Psoas muscle (tissue), 8 donors: ENCODE measurements around the gene RBM26. TPM values are rescaled to one million over a fixed set of nuclear protein-coding genes. Genes with fewer than 3 reads are reported as not detected.

Source experiments
- ATAC-seq, 4 donors: fragments of 200-7000 bp; cut with Tn5 transposase; one replicate each; pipeline ENCODE4 v1.9.1; 2020; ENCODE audit warnings: moderate library complexity in 3 of 4, mild to moderate bottlenecking in 2 of 4
- DNase-seq, 2 donors: peaks; one replicate each; pipeline ENCODE4 v3.0.0-alpha.2; 2020
- H3K27ac ChIP-seq: fragments of 200-600 bp; one replicate; pipeline ENCODE4 v1.8.0; 2022
- H3K27me3 ChIP-seq, 3 donors: fragments of 200-600 bp in 1 of 3; one replicate each; pipeline versions ENCODE4 v1.6.1 to v1.8.0; 2013 to 2022; ENCODE audit warnings: low read length in 2 of 3, mild to moderate bottlenecking in 2 of 3, moderate library complexity in 1 of 3; ENCODE audit not compliant: insufficient read depth in 3 of 3
- H3K36me3 ChIP-seq, 2 donors: fragments of 200-600 bp in 1 of 2; one replicate each; pipeline versions ENCODE4 v1.6.1 to v1.8.0; 2013 to 2022; ENCODE audit warnings: low read depth in 1 of 2, mild to moderate bottlenecking in 1 of 2, moderate library complexity in 1 of 2; ENCODE audit not compliant: insufficient read depth in 1 of 2
- H3K4me1 ChIP-seq: fragments of 200-600 bp; one replicate; pipeline ENCODE4 v1.8.0; 2022
- H3K4me3 ChIP-seq: fragments of 200-600 bp; one replicate; pipeline ENCODE4 v1.8.0; 2022; ENCODE audit warnings: mild to moderate bottlenecking
- H3K9me3 ChIP-seq: fragments of 200-600 bp; one replicate; pipeline ENCODE4 v1.8.0; 2022
- WGBS, 3 donors: extraction: QIAGEN DNeasy Blood & Tissue Kit; methylation state at CpG; one replicate each; pipeline versions ENCODE4 v1.1.6 to v1.1.7; 2013; 5-methylcytosine and 5-hydroxymethylcytosine counted together
- intact Hi-C, 2 donors: fragments of 100-400 bp; cut with DNase I; formaldehyde crosslinking; loops; one replicate each; pipeline versions ENCODE4 v1.11.0 to v1.14.2; 2022
- polyA plus RNA-seq, 3 donors: library from polyadenylated mRNA; stranded (reverse); fragments of 200-250 nt; gene quantifications; one replicate each; pipeline ENCODE4 v1.2.3, GENCODE V29; 2013
- total RNA-seq, 4 donors: library from RNA; stranded (reverse); fragmentation: NEBNext Ultra II Directional in 2 of 4; extraction: Animal tissue kit (Norgen Biotek cat#: 25700) in 2 of 4; gene quantifications; one replicate each; pipeline versions ENCODE4 v1.2.1 to v1.2.4, GENCODE V29; 2021 to 2023
- TF ChIP-seq, protein P1 (sequence below): fragments of 200-600 bp; IDR thresholded peaks from one replicate; pipeline ENCODE4 v1.8.0; 2022; ENCODE audit warnings: antibody characterized with exemption
- donor health status: healthy with polysubstance abuse.
- donor health status: DM: no; HTN: no; CAD: no; lungs with moderate emphysema.
- donor health status: Bipolar disorder and iron deficiency.
- donor health status: healthy.
- donor health status: DM: yes; HTN: yes; CAD: no.
- donor health status: DM: no; HTN: no; CAD: no.
- donor health status: DM: no; HTN: no; CAD: no.
- donor health status: DM: yes; HTN: yes; CAD: no.

RBM26 gene
- total and polyA plus RNA-seq, 7 donors = 9.6 to 36.5 (median 23.7) TPM

DNA sequence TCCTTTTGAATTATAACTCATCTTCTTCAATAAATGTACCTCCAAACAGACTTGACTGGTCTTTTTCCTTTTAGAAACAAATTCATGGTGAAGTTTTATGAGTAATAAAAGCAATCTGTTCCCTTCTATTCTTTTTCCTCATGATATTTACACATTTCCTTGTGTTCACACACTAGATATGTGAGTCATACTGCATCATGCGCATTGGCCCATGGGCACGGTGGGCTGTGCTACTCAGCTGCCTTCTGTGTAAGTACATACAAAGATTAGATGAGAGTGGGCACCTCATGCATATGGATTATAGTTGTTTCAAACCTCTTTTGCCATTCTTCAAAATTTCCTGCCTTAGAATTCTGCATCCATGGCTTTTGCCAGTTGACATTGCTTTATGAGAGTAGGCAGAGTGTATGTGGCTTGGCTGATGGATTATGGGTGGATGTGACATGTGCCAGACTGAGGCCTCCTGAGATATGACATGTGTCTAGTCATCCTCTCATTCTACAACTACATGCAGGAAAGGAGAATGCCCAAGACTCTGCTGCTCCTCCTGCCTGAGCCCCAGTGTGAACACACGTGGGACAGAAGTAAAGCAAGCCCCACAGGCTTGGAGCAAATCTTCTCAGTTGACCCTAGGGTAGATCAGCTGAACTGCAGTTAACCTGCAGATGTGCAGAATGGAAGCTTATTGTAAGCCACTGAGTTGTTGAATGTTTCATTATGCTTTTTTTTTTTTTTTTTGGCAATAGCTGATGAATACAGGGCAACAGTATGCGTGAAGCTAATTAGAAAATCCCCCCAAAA is 109.9 kb downstream of the RBM26 start:
- Histone ChIP-seq H3K27ac (no peak overlapping the region), H3K4me1 (no peaks in the 10 kb centered on the region), H3K4me3 (no peak overlapping the region), H3K36me3 (no peaks in the 10 kb centered on the region), H3K27me3 (no peaks in the 10 kb centered on the region), H3K9me3 (no peaks in the 10 kb centered on the region)
- ATAC-seq (no peak), DNase-seq (no peak)
- 60 to 71% (median 70%) methylated on average over 4 of the region's 4 CpGs for WGBS, 3 donors
- intact Hi-C loops = no loop called here
- TF ChIP-seq, protein P1, sequence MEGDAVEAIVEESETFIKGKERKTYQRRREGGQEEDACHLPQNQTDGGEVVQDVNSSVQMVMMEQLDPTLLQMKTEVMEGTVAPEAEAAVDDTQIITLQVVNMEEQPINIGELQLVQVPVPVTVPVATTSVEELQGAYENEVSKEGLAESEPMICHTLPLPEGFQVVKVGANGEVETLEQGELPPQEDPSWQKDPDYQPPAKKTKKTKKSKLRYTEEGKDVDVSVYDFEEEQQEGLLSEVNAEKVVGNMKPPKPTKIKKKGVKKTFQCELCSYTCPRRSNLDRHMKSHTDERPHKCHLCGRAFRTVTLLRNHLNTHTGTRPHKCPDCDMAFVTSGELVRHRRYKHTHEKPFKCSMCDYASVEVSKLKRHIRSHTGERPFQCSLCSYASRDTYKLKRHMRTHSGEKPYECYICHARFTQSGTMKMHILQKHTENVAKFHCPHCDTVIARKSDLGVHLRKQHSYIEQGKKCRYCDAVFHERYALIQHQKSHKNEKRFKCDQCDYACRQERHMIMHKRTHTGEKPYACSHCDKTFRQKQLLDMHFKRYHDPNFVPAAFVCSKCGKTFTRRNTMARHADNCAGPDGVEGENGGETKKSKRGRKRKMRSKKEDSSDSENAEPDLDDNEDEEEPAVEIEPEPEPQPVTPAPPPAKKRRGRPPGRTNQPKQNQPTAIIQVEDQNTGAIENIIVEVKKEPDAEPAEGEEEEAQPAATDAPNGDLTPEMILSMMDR = no peak

DNA sequence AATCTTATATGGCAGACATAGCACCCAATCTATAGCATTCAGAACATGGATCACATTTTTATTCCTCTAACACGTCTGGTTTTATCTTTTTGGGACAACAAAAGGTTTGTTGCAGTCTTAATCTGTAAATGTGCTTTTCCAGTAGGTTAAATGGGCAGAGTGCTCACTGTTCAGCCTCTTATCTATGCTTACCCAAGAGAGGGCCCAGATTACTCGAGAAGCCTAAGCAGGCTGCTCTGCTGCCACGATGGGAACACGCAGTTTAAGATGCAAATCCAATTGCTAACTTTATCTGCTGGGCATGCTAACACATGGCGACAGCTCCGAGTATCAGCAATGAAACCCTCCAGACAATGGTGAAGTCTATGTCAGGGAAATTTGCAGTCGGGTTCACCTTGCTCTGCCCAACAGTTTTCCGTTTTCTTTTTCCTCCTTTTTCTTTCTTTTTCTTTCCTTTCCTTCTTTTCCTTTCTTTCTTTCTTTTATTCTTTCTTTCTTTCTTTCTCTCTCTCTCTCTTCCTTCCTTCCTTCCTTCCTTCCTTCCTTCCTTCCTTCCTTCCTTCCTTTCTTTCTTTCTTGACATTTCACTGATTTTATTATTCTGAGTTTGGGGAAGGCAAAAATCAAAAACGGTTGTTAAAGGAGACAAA is 115.3 kb downstream of the RBM26 start:
- Histone ChIP-seq H3K4me3 (no peak overlapping the region), H3K9me3 (no peaks in the 10 kb centered on the region), H3K4me1 (no peaks in the 10 kb centered on the region), H3K36me3 (no peaks in the 10 kb centered on the region), H3K27ac (no peak overlapping the region), H3K27me3 (no peaks in the 10 kb centered on the region)
- ATAC-seq (no peak), DNase-seq (no peak)
- intact Hi-C loops = no loop called here
- TF ChIP-seq, protein P1 = no peak
- WGBS, 3 donors = 72 to 77% (median 77%) methylated on average over 9 of the region's 9 CpGs

GRCh38 chr13:79289571-79289970 is 116.5 kb downstream of the RBM26 start:
- Histone ChIP-seq H3K9me3 (no peaks in the 10 kb centered on the region), H3K27me3 (no peaks in the 10 kb centered on the region), H3K4me1 (no peaks in the 10 kb centered on the region), H3K36me3 (no peaks in the 10 kb centered on the region), H3K27ac (no peak overlapping the region), H3K4me3 (no peak overlapping the region)
- DNase-seq (no peak), ATAC-seq (no peak)
- TF ChIP-seq, protein P1 = no peak
- intact Hi-C loops = no loop called here

DNA sequence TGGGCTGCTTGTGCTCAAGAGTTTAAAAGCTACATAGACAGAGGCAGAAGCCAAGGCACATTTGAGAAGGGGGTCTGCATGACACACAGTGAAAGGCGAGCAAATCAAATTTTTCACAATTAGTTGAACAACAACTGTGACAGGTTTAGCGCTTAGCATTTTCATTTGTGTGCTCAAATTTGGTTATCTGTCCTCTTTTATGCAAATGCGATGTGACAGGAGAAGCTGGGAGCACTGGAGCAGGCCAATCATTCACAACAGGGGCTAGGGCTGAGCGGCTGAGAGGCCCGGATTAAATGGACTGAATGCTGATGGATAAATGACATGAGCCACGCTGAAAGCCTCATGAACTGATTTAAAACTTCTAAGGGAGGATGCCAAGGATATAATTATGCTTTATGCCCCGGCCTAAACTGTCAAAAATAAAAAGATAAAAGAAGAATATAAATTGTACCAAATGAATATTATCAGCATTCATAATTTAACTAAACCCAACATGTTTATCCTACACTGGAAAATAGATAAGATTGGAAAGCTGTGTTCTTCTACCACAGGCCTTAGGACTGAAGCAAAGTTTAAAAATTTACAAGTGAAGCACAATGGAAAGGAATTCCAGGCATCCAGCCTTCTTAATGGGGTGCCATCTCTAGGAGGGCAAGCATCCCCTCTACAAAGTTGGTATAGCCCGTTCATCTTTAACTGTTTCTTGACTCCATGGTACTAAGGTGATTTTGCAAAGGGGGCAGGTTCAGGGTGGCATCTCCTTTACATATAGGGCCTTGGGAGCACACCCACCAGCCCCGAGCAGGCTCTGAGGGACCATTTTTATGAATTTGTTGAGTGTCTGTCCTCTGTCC is 117.9 kb downstream of the RBM26 start:
- ATAC-seq (no peak), DNase-seq (no peak)
- Histone ChIP-seq H3K36me3 (no peaks in the 10 kb centered on the region), H3K4me3 (no peak overlapping the region), H3K27me3 (no peaks in the 10 kb centered on the region), H3K27ac (no peak overlapping the region), H3K4me1 (no peaks in the 10 kb centered on the region), H3K9me3 (no peaks in the 10 kb centered on the region)
- intact Hi-C loops = no loop called here
- TF ChIP-seq, protein P1 = no peak
- 47 to 53% (median 48%) methylated on average over 9 of the region's 9 CpGs for WGBS, 3 donors
